Neural progenitor cell (in vitro differentiated cells): ENCODE data around the gene GALNTL6.

Source experiments
- EZH2 ChIP-seq: fragments of 200-600 bp; sonication (generic); IDR thresholded peaks from 2 replicates; pipeline ENCODE4 v1.6.1; 2017; ENCODE audit warnings: antibody characterized with exemption, mild to moderate bottlenecking, moderate library complexity
- EZH2phosphoT487 ChIP-seq: fragments of 200-600 bp; sonication (generic); IDR thresholded peaks from 2 replicates; pipeline ENCODE4 v1.6.1; 2017; ENCODE audit warnings: antibody characterized with exemption
- TF ChIP-seq, protein P1 (sequence below): fragments of 200-600 bp; sonication (generic); IDR thresholded peaks from 2 replicates; pipeline ENCODE4 v1.5.1; 2017; ENCODE audit warnings: antibody characterized with exemption, mild to moderate bottlenecking

- TF ChIP-seq EZH2 (no peak), EZH2phosphoT487 (no peak)
- TF ChIP-seq, protein P1, sequence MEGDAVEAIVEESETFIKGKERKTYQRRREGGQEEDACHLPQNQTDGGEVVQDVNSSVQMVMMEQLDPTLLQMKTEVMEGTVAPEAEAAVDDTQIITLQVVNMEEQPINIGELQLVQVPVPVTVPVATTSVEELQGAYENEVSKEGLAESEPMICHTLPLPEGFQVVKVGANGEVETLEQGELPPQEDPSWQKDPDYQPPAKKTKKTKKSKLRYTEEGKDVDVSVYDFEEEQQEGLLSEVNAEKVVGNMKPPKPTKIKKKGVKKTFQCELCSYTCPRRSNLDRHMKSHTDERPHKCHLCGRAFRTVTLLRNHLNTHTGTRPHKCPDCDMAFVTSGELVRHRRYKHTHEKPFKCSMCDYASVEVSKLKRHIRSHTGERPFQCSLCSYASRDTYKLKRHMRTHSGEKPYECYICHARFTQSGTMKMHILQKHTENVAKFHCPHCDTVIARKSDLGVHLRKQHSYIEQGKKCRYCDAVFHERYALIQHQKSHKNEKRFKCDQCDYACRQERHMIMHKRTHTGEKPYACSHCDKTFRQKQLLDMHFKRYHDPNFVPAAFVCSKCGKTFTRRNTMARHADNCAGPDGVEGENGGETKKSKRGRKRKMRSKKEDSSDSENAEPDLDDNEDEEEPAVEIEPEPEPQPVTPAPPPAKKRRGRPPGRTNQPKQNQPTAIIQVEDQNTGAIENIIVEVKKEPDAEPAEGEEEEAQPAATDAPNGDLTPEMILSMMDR: no peak
These were observed 894.4 kb downstream of the GALNTL6 start for GRCh38 chr4:172707622-172708021.
